Measurements from ENCODE around the gene LDLRAD3. TPM values are rescaled to one million over a fixed set of nuclear protein-coding genes. Genes with fewer than 3 reads are reported as not detected.

LDLRAD3 gene
- total and polyA plus RNA-seq, 7 experiments from 2014 or later, result 0.08 to 6.9 (median 0.41) TPM; not detected in 3

- H3K4me1 ChIP-seq (ENCODE audit: control insufficient read depth in 2 of 2, insufficient read depth in 2 of 2, low read length in 2 of 2), result no peaks in the 10 kb centered on the region
- CTCF ChIA-PET, result no interaction called here
Observed at GRCh38 chr11:36094164-36094563, 150.3 kb downstream of the LDLRAD3 start.

GRCh38 chr11:36095716-36096115 is 151.9 kb downstream of the LDLRAD3 start:
- H3K27me3 ChIP-seq (ENCODE audit: control insufficient read depth in 2 of 2, insufficient read depth in 2 of 2, low read length in 2 of 2), result no peaks in the 10 kb centered on the region
- H3K4me1 ChIP-seq (ENCODE audit: control insufficient read depth in 2 of 2, insufficient read depth in 2 of 2, low read length in 2 of 2), result no peaks in the 10 kb centered on the region
- H3K4me3 Mint-ChIP-seq, result no peak overlapping the region
- H3K4me3 ChIP-seq (ENCODE audit: low read length), result no peak overlapping the region
- no peak for DNase-seq
- H3K27ac ChIP-seq (ENCODE audit: low read depth, low read length), result no peak overlapping the region
- peaks cover 26 to 48% (median 36%) of the 10 kb centered on the region in 5 donors for H3K27me3 Mint-ChIP-seq
- H3K27ac Mint-ChIP-seq, result no peak overlapping the region
- ATAC-seq, result no peak
- ChIA-PET POLR2A (no interaction called here), CTCF (no interaction called here)
- intact Hi-C loops (cut with micrococcal nuclease), result no loop called here
- H3K4me1 Mint-ChIP-seq, result peaks cover 0 to 3% (median 0%) of the 10 kb centered on the region in 7 donors
- no peaks in the 10 kb centered on the region for H3K36me3 Mint-ChIP-seq
- no peaks in the 10 kb centered on the region for H3K36me3 ChIP-seq (ENCODE audit: control insufficient read depth in 2 of 3, insufficient read depth in 3 of 3, low read length in 3 of 3)
- H3K9me3 ChIP-seq (ENCODE audit: control insufficient read depth in 2 of 3, low read length in 3 of 3), result no peaks in the 10 kb centered on the region
- H3K9me3 Mint-ChIP-seq, result peaks cover 0 to 5% (median 0%) of the 10 kb centered on the region in 11 donors

More at GRCh38 chr11:36094164-36094563, 150.3 kb downstream of the LDLRAD3 start:
- Mint-ChIP-seq H3K27me3 (peaks cover 33 to 59% (median 43%) of the 10 kb centered on the region in 5 donors), H3K9me3 (peaks cover 0 to 5% (median 0%) of the 10 kb centered on the region in 11 donors), H3K36me3 (no peaks in the 10 kb centered on the region), H3K4me3 (no peak overlapping the region), H3K4me1 (peaks cover 0 to 3% (median 0%) of the 10 kb centered on the region in 7 donors), H3K27ac (no peak overlapping the region)
- H3K36me3 ChIP-seq (ENCODE audit: control insufficient read depth in 2 of 3, insufficient read depth in 3 of 3, low read length in 3 of 3), result no peaks in the 10 kb centered on the region
- H3K9me3 ChIP-seq (ENCODE audit: control insufficient read depth in 2 of 3, low read length in 3 of 3), result no peaks in the 10 kb centered on the region
- ATAC-seq (no peak), DNase-seq (no peak)
- H3K27me3 ChIP-seq (ENCODE audit: control insufficient read depth in 2 of 2, insufficient read depth in 2 of 2, low read length in 2 of 2), result no peaks in the 10 kb centered on the region
- POLR2A ChIA-PET, result no interaction called here
- no peak overlapping the region for H3K27ac ChIP-seq (ENCODE audit: low read depth, low read length)
- no peak overlapping the region for H3K4me3 ChIP-seq (ENCODE audit: low read length)
- intact Hi-C loops (cut with micrococcal nuclease), result no loop called here

GRCh38 chr11:36097219-36097650 is 153.4 kb downstream of the LDLRAD3 start:
- Histone ChIP-seq H3K4me1 (ENCODE audit: control insufficient read depth in 2 of 2, insufficient read depth in 2 of 2, low read length in 2 of 2) (no peaks in the 10 kb centered on the region), H3K27ac (ENCODE audit: low read depth, low read length) (no peak overlapping the region), H3K27me3 (ENCODE audit: control insufficient read depth in 2 of 2, insufficient read depth in 2 of 2, low read length in 2 of 2) (no peaks in the 10 kb centered on the region), H3K4me3 (ENCODE audit: low read length) (no peak overlapping the region), H3K9me3 (ENCODE audit: control insufficient read depth in 2 of 3, low read length in 3 of 3) (no peaks in the 10 kb centered on the region), H3K36me3 (ENCODE audit: control insufficient read depth in 2 of 3, insufficient read depth in 3 of 3, low read length in 3 of 3) (no peaks in the 10 kb centered on the region)
- Mint-ChIP-seq H3K9me3 (peaks cover 0 to 5% (median 0%) of the 10 kb centered on the region in 11 donors), H3K4me3 (no peak overlapping the region), H3K27me3 (peaks cover 14 to 36% (median 32%) of the 10 kb centered on the region in 5 donors), H3K4me1 (no peaks in the 10 kb centered on the region), H3K36me3 (no peaks in the 10 kb centered on the region), H3K27ac (no peak overlapping the region)
- ChIA-PET POLR2A (no interaction called here), CTCF (no interaction called here)
- DNase-seq (no peak), ATAC-seq (no peak)
- intact Hi-C loops (cut with micrococcal nuclease), result no loop called here

GRCh38 chr11:36098087-36098486 is 154.2 kb downstream of the LDLRAD3 start:
- intact Hi-C loops (cut with micrococcal nuclease), result no loop called here
- Histone ChIP-seq H3K27ac (ENCODE audit: low read depth, low read length) (no peak overlapping the region), H3K4me1 (ENCODE audit: control insufficient read depth in 2 of 2, insufficient read depth in 2 of 2, low read length in 2 of 2) (no peaks in the 10 kb centered on the region), H3K4me3 (ENCODE audit: low read length) (no peak overlapping the region), H3K27me3 (ENCODE audit: control insufficient read depth in 2 of 2, insufficient read depth in 2 of 2, low read length in 2 of 2) (no peaks in the 10 kb centered on the region), H3K9me3 (ENCODE audit: control insufficient read depth in 2 of 3, low read length in 3 of 3) (no peaks in the 10 kb centered on the region), H3K36me3 (ENCODE audit: control insufficient read depth in 2 of 3, insufficient read depth in 3 of 3, low read length in 3 of 3) (no peaks in the 10 kb centered on the region)
- no peak overlapping the region for H3K27ac Mint-ChIP-seq
- H3K36me3 Mint-ChIP-seq, result no peaks in the 10 kb centered on the region
- H3K4me3 Mint-ChIP-seq, result no peak overlapping the region
- no peaks in the 10 kb centered on the region for H3K4me1 Mint-ChIP-seq
- ChIA-PET POLR2A (no interaction called here), CTCF (no interaction called here)
- H3K9me3 Mint-ChIP-seq, result peaks cover 0 to 5% (median 0%) of the 10 kb centered on the region in 11 donors
- peaks cover 7 to 29% (median 28%) of the 10 kb centered on the region in 5 donors for H3K27me3 Mint-ChIP-seq
- DNase-seq, result no peak
- ATAC-seq, result no peak

- H3K4me3 ChIP-seq (ENCODE audit: low read length), result no peak overlapping the region
- ATAC-seq (no peak), DNase-seq (no peak)
- H3K36me3 Mint-ChIP-seq, result no peaks in the 10 kb centered on the region
- H3K36me3 ChIP-seq (ENCODE audit: control insufficient read depth in 2 of 3, insufficient read depth in 3 of 3, low read length in 3 of 3), result no peaks in the 10 kb centered on the region
- ChIA-PET CTCF (no interaction called here), POLR2A (no interaction called here)
- H3K4me3 Mint-ChIP-seq, result no peak overlapping the region
- no peaks in the 10 kb centered on the region for H3K4me1 Mint-ChIP-seq
- peaks cover 0 to 4% (median 0%) of the 10 kb centered on the region in 11 donors for H3K9me3 Mint-ChIP-seq
- intact Hi-C loops (cut with micrococcal nuclease), result no loop called here
- no peak overlapping the region for H3K27ac Mint-ChIP-seq
- no peaks in the 10 kb centered on the region for H3K27me3 ChIP-seq (ENCODE audit: control insufficient read depth in 2 of 2, insufficient read depth in 2 of 2, low read length in 2 of 2)
- H3K4me1 ChIP-seq (ENCODE audit: control insufficient read depth in 2 of 2, insufficient read depth in 2 of 2, low read length in 2 of 2), result no peaks in the 10 kb centered on the region
- no peaks in the 10 kb centered on the region for H3K9me3 ChIP-seq (ENCODE audit: control insufficient read depth in 2 of 3, low read length in 3 of 3)
- H3K27me3 Mint-ChIP-seq, result peaks cover 2 to 22% (median 20%) of the 10 kb centered on the region in 5 donors
- no peak overlapping the region for H3K27ac ChIP-seq (ENCODE audit: low read depth, low read length)
Observed at GRCh38 chr11:36098853-36099375, 155.1 kb downstream of the LDLRAD3 start.

GRCh38 chr11:36101466-36101865 is 157.6 kb downstream of the LDLRAD3 start:
- Histone ChIP-seq H3K4me1 (ENCODE audit: control insufficient read depth in 2 of 2, insufficient read depth in 2 of 2, low read length in 2 of 2) (no peaks in the 10 kb centered on the region), H3K27me3 (ENCODE audit: control insufficient read depth in 2 of 2, insufficient read depth in 2 of 2, low read length in 2 of 2) (no peaks in the 10 kb centered on the region), H3K4me3 (ENCODE audit: low read length) (no peak overlapping the region), H3K9me3 (ENCODE audit: control insufficient read depth in 2 of 3, low read length in 3 of 3) (no peaks in the 10 kb centered on the region), H3K27ac (ENCODE audit: low read depth, low read length) (no peak overlapping the region), H3K36me3 (ENCODE audit: control insufficient read depth in 2 of 3, insufficient read depth in 3 of 3, low read length in 3 of 3) (no peaks in the 10 kb centered on the region)
- H3K36me3 Mint-ChIP-seq, result no peaks in the 10 kb centered on the region
- ATAC-seq (no peak), DNase-seq (no peak)
- CTCF ChIA-PET, result no interaction called here
- no peaks in the 10 kb centered on the region for H3K4me1 Mint-ChIP-seq
- peaks cover 2 to 16% (median 10%) of the 10 kb centered on the region in 5 donors for H3K27me3 Mint-ChIP-seq
- intact Hi-C loops (cut with micrococcal nuclease), result no loop called here
- POLR2A ChIA-PET, result no interaction called here
- no peaks in the 10 kb centered on the region for H3K9me3 Mint-ChIP-seq
- no peak overlapping the region for H3K4me3 Mint-ChIP-seq
- no peak overlapping the region for H3K27ac Mint-ChIP-seq

GRCh38 chr11:36102868-36103267 is 159.0 kb downstream of the LDLRAD3 start:
- H3K4me3 ChIP-seq (ENCODE audit: low read length), result no peak overlapping the region
- no peak for DNase-seq
- H3K36me3 Mint-ChIP-seq, result no peaks in the 10 kb centered on the region
- H3K27ac Mint-ChIP-seq, result no peak overlapping the region
- peaks cover 0 to 10% (median 9%) of the 10 kb centered on the region in 5 donors for H3K27me3 Mint-ChIP-seq
- intact Hi-C loops (cut with micrococcal nuclease), result no loop called here
- no peaks in the 10 kb centered on the region for H3K4me1 Mint-ChIP-seq
- ChIA-PET CTCF (no interaction called here), POLR2A (no interaction called here)
- no peak for ATAC-seq
- H3K9me3 Mint-ChIP-seq, result no peaks in the 10 kb centered on the region
- H3K4me3 Mint-ChIP-seq, result no peak overlapping the region
- H3K27me3 ChIP-seq (ENCODE audit: control insufficient read depth in 2 of 2, insufficient read depth in 2 of 2, low read length in 2 of 2), result no peaks in the 10 kb centered on the region
- H3K4me1 ChIP-seq (ENCODE audit: control insufficient read depth in 2 of 2, insufficient read depth in 2 of 2, low read length in 2 of 2), result no peaks in the 10 kb centered on the region
- H3K9me3 ChIP-seq (ENCODE audit: control insufficient read depth in 2 of 3, low read length in 3 of 3), result no peaks in the 10 kb centered on the region
- no peaks in the 10 kb centered on the region for H3K36me3 ChIP-seq (ENCODE audit: control insufficient read depth in 2 of 3, insufficient read depth in 3 of 3, low read length in 3 of 3)
- H3K27ac ChIP-seq (ENCODE audit: low read depth, low read length), result no peak overlapping the region

All from naive thymus-derived CD4-positive, alpha-beta T cell (primary cell).